ENCODE results near the gene COL4A1. TPM values are rescaled to one million over a fixed set of nuclear protein-coding genes. Genes with fewer than 3 reads are reported as not detected.

Gene COL4A1
- total and polyA plus RNA-seq, 2 of the 13 experiments (the other 11 are each of a cell fraction or from before 2014, with no cell fraction given), result not detected

GRCh38 chr13:110268576-110269185, 38.3 kb downstream of the COL4A1 start (continued):
- TF ChIP-seq POLR2G (IDR thresholded peaks at IDR 0.05; ENCODE audit: low read depth, low read length) (no peak), SUZ12 (IDR thresholded peaks at IDR 0.05; ENCODE audit: low read depth, low read length) (no peak)

GRCh38 chr13:110268061-110268460, 38.9 kb downstream of the COL4A1 start:
- no TSS peak for BruUV-seq (replicated peaks)
- H3K4me2 ChIP-seq (ENCODE audit: low read depth, low read length), result no peak overlapping the region
- in situ Hi-C loops (cut with HindIII; ENCODE audit: extremely low pct_ligation_motif_present, low pct_unique_long_range_greater_than_20kb), result no loop called here
- peaks cover 2 to 37% of the 10 kb centered on the region in 2 experiments; a peak in 2 of 5 replicates for H3K27me3 ChIP-seq (ENCODE audit: control insufficient read depth in 1 of 2, insufficient read depth in 2 of 2, low read length in 2 of 2)
- no peak overlapping the region for H3K9ac ChIP-seq (ENCODE audit: insufficient read depth, low read depth, low read length)
- no peaks in the 10 kb centered on the region for H3K79me2 ChIP-seq (ENCODE audit: insufficient read depth, low read length)
- no peak overlapping the region for H3K4me3 ChIP-seq (replicated peaks in 1 of 3; ENCODE audit: insufficient read depth in 1 of 3, low read depth in 2 of 3, low read length in 3 of 3)
- POLR2A ChIA-PET, result no interaction called here
- ATAC-seq (no peak), FAIRE-seq (no peak), DNase-seq (ENCODE audit: low spot score) (no peak)
- intact Hi-C loops (cut with micrococcal nuclease; ENCODE audit: unreplicated experiment), result no loop called here
- H4K20me1 ChIP-seq (ENCODE audit: insufficient read depth, low read length), result no peaks in the 10 kb centered on the region
- H3K27ac ChIP-seq (ENCODE audit: extremely low read length, insufficient read depth, low read length), result no peak overlapping the region
- H3K9me3 ChIP-seq (ENCODE audit: low read length), result no peaks in the 10 kb centered on the region
- TF ChIP-seq, protein P1, sequence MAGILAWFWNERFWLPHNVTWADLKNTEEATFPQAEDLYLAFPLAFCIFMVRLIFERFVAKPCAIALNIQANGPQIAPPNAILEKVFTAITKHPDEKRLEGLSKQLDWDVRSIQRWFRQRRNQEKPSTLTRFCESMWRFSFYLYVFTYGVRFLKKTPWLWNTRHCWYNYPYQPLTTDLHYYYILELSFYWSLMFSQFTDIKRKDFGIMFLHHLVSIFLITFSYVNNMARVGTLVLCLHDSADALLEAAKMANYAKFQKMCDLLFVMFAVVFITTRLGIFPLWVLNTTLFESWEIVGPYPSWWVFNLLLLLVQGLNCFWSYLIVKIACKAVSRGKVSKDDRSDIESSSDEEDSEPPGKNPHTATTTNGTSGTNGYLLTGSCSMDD (CRISPR knock-in tag; IDR thresholded peaks at IDR 0.05), result no peak
- no peak for TF ChIP-seq ZNF567 (CRISPR knock-in tag; IDR thresholded peaks at IDR 0.05; ENCODE audit: borderline replicate concordance)
- TF ChIP-seq ZNF331 (CRISPR knock-in tag; IDR thresholded peaks at IDR 0.05), result no peak
- TF ChIP-seq, protein P2, sequence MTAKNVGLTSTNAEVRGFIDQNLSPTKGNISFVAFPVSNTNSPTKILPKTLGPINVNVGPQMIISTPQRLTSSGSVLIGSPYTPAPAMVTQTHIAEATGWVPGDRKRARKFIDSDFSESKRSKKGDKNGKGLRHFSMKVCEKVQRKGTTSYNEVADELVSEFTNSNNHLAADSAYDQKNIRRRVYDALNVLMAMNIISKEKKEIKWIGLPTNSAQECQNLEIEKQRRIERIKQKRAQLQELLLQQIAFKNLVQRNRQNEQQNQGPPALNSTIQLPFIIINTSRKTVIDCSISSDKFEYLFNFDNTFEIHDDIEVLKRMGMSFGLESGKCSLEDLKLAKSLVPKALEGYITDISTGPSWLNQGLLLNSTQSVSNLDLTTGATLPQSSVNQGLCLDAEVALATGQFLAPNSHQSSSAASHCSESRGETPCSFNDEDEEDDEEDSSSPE (CRISPR knock-in tag; IDR thresholded peaks at IDR 0.05), result no peak
- TF ChIP-seq ZNF34 (CRISPR knock-in tag; IDR thresholded peaks at IDR 0.05; ENCODE audit: borderline replicate concordance), result no peak
- no peak for TF ChIP-seq HOXD1 (CRISPR knock-in tag; IDR thresholded peaks at IDR 0.05)
- TF ChIP-seq ARNTL (CRISPR knock-in tag; IDR thresholded peaks at IDR 0.05), result no peak
- no peak for TF ChIP-seq HMG20A (CRISPR knock-in tag; IDR thresholded peaks at IDR 0.05; ENCODE audit: borderline replicate concordance)
- TF ChIP-seq YEATS4 (CRISPR knock-in tag; IDR thresholded peaks at IDR 0.05; ENCODE audit: borderline replicate concordance), result no peak
- no peak for TF ChIP-seq ZNF138 (CRISPR knock-in tag; IDR thresholded peaks at IDR 0.05; ENCODE audit: low read depth)
- no peak for TF ChIP-seq PCBP2 (optimal IDR thresholded peaks at IDR 0.05; ENCODE audit: low read depth, low read length, poor library complexity, severe bottlenecking)
- TF ChIP-seq PAXIP1 (CRISPR knock-in tag; conservative IDR thresholded peaks at IDR 0.05), result no peak
- TF ChIP-seq FOXK2 (IDR thresholded peaks at IDR 0.05), result no peak
- H2AFZ ChIP-seq (ENCODE audit: low read length), result no peak overlapping the region
- H3K4me1 ChIP-seq (ENCODE audit: insufficient read depth, low read length), result peaks cover under 1% of the 10 kb centered on the region
- 2% methylated on average over 6 of the region's 6 CpGs for WGBS (ENCODE audit: low lambda C conversion rate)
- H3K36me3 ChIP-seq (replicated peaks in 1 of 2; ENCODE audit: control insufficient read depth in 1 of 2, insufficient read depth in 2 of 2, low read length in 2 of 2), result no peaks in the 10 kb centered on the region
- CTCF ChIA-PET (ENCODE audit: low intra/inter-chr PET ratio, low total read pairs), result no interaction called here
